Lower leg skin (tissue), 3 donors: ENCODE measurements around the gene GRIK4.

Source experiments
- CTCF ChIP-seq, 3 donors: fragments of 450-650 bp; IDR thresholded peaks; one replicate each; pipeline ENCODE4 v1.5.1; 2016; ENCODE audit warnings: antibody characterized with exemption in 3 of 3, mild to moderate bottlenecking in 3 of 3, moderate library complexity in 2 of 3
- POLR2A ChIP-seq, 2 donors: fragments of 450-650 bp; IDR thresholded peaks; one replicate each; pipeline ENCODE4 v1.6.1; 2016 to 2017; ENCODE audit warnings: antibody characterized with exemption in 2 of 2, mild to moderate bottlenecking in 1 of 2, moderate library complexity in 1 of 2

GRCh38 chr11:120675171-120675570 is 163.6 kb downstream of the GRIK4 start:
- TF ChIP-seq CTCF (IDR thresholded peaks at IDR 0.05), result no peak
- no peak for TF ChIP-seq POLR2A (IDR thresholded peaks at IDR 0.05)
